GM18868 (cell line): Measurements from ENCODE around the gene PTH1R.
"Not testable (repeated sequence)": the region's sequence is repeated elsewhere in the genome, so short reads cannot be mapped to it uniquely, and the experiment has no call there.

Experiments used
- ATAC-seq: cut with Tn5 transposase; IDR thresholded peaks from one replicate; pipeline ENCODE4 v1.9.1; 2021; ENCODE audit warnings: mild to moderate bottlenecking, moderate library complexity; ENCODE audit not compliant: unreplicated experiment

Gene PTH1R

DNA sequence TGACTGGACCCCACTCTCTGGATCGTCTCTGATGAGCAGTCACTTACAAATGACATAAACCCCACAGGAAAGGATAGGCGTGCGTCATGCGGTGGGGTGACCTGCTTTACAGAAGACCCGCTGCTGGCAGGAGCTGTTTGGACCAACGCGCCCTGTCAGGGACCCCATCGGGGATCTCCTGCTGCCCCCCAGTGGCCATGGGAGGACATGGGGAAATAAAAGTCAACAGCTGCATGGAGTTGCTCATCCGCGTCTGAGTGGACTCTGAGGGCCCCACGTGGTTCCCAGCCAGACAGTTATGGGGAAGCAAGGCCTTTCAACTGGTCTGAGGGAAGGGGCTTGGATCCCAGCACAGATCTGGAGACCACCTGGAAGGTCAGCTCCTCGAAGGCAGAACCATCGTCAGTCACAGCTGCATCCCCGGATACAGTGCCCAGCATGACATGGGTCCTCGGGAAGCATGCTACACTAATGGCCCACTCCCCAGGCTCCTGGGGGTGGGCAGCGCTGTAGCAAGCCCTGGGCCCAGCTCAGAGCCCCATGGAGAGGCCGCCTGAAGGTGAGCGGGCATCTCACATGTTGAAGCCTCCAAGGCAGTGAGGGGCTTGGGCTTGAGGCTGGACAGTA lies 32.1 kb downstream of the PTH1R start:
- ATAC-seq = no peak

DNA sequence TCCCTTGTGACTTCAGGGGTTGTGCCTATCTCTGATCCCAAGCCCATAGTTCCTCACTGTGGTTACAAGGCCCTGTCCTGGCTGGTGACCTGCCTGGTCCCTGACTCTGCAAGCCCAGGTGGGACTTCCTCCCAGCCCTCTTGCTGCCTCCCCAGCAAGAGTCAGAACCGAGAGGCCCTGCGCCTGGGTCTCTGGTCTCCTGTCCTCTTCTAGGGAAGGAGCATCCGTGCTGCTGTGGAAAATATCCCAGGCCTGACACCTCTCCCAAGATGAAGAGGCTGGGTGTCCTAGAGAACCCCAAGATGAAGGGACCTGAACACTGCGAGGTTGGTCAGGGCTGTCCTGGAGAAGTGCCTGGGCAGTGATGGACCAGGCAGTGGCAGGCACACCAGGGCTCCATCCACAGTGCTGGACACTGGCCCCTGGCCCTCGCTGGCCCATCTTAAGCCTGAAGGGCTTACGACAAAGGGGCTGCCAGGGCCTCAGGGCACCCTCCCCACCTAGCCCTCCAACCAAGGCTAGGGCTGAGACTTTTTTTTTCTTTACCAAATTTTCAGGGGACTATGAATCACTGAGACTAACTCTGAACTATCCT lies 32.7 kb downstream of the PTH1R start:
- no peak for ATAC-seq

DNA sequence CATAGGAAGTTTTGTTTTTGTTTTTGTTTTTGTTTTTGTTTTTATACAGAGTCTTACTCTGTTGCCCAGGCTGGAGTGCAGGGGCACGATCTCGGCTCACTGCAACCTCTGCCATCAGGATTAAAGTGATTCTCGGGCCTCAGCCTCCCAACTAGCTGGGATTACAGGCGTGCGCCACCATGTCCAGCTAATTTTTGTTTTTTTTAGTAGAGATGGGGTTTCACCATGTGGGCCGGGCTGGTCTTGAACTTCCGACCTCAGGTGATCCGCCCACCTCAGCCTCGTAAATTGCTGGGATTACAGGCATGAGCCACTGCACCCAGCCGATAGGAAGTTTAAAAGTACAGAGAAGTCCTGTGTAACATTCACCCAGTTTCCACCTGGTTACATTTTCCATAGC lies 33.4 kb downstream of the PTH1R start:
- not testable (repeated sequence) for ATAC-seq

DNA sequence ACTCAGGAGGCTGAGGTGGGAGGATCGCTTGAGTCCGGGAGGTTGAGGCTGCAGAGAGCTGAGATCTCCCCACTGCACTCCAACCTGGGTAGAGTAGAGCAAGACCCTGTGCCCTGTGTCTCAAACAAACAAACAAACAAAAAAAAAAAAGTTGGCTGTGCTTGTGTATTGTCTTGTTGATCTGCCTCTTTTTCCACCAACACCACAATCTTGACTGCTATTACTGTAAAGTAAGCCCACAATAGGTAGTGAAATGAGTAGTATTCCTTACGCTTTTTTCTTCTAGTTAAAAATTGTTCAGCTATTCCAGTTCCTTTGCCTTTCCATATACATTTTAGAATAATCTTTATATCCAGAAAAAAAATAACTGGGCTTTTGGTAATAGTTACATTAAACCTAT lies 35.5 kb downstream of the PTH1R start:
- no peak for ATAC-seq

DNA sequence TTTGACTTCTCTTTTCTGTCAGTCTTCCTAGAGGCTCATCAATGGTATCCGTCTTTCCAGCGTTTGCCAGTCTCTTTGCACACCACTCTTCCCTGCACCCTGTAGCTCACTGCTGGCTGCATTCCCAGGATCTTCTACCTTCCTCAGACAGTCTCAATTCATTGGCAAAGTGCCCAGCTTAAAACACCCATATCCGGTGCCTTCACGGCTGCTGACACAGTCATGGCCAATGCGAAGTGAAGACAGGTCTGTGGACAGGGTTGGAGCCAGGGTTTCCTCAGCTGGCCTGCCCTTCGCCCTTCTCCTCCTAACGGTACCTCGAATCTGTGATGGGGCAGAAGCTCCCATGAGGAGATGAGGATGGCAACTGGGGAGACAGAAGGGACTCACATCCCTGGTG lies 36.1 kb downstream of the PTH1R start:
- ATAC-seq = no peak

DNA sequence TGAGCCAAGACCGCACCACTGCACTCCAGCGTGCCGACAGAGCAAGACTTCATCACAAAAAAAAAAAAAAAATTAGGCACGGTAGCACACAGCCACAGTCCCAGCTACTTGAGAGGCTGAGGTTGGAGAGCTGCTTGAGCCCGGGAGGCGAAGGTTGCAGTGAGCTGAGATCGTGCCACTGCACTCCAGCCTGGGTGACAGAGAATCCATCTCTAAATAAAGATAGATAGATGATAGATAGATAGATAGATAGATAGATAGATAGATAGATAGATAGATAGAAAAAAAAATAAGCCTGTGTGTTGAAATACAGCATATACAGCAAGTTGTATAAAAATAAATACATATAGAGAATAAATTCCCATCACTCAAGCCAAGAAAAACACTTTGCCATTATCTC lies 37.3 kb downstream of the PTH1R start:
- ATAC-seq = no peak

DNA sequence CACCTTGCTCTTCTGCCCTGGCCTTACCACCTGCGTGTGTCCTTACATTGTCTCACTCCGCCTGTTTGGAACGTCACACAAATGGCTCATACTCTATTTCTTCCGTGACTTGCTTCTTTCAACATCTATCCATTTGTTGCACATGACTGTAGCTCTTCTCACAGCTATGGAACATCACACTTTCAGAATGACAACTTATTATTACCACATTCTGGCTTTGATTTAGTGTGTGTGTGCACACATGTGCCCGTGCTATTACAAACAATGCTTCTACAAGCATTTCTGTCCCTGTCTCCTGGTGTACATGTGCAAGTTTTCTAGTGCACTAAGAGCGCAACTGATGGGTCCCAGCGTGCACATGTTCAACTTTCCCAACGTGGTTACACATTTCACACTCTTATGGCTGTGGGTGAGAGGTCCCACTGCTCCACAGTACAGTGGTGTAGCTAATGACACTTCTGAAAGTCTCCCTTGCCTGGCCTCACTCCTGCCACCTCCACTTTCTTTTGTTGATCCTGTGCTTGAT lies 37.8 kb downstream of the PTH1R start:
- ATAC-seq = no peak

DNA sequence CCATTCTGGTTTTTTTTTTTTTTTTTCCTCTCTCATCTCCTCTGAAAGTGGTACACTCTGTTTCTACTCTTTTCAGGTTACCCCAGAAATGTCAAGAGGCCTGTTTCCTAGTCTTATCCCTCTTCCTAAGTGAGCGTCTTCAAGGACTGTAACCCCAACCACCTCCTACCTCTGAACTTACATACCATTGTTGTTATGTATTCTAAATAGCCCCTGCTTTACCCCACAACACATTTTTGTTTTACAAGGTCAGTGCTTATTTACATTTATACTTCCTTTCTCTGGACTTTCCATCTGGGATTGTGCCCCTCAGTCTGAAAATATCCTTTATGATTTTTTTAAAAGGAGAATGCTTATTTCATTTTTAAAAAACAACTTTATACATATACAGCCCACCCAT lies 38.8 kb downstream of the PTH1R start:
- ATAC-seq = no peak

DNA sequence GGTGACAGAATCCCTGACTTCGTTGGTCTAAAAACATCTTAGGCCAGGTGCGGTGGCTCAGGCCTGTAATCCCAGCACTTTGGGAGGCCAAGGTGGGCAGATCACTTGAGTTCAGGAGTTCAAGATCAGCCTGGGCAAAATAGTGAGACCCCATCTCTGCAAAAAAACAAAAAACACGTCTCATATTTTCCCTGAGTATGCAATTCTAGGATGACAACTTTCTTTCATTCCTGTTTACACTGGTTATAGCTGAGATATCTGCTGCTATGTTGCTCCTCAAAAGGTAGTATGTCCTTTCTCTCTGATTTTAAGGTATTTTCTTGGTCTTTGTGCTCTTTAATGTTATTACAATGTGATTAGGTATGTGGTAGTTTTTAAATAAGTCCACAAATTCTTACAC lies 39.3 kb downstream of the PTH1R start:
- ATAC-seq = no peak

DNA sequence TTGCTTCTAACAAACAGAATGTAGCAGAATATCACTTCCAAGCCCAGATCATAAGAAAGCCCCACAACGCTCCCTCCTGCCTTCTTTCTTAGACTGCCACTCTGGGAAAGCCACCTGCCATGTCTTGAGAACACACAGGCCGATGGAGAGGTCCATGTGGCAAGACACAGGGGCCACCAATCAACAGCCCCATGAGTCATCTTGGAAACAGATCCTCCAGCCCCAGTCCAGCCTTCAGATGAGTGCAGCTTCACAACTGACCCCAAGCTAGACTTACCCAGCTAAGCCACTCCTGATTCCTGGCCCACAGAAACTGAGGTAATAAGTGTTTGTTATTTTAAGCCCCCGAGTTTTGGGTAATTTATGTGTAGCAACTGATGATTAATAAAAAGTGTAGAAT lies 39.7 kb downstream of the PTH1R start:
- ATAC-seq = no peak

DNA sequence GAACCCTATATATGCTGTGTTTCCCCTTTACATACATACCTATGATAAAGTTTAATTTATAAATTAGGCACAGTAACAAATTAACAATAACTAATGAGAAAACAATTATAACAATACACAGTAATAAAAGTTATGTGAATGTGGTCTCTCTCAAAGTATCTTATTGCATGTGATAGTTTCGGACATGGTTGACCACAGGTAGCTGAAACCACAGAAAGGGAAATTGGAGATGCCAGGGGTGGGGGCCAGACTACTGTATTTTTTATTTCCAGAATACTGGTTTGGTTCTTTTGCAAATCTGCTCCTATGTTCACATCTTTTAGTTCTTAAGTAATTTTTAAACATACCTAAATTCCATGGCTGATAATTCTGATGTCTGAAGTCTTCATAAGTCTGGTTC lies 40.7 kb downstream of the PTH1R start:
- no peak for ATAC-seq

DNA sequence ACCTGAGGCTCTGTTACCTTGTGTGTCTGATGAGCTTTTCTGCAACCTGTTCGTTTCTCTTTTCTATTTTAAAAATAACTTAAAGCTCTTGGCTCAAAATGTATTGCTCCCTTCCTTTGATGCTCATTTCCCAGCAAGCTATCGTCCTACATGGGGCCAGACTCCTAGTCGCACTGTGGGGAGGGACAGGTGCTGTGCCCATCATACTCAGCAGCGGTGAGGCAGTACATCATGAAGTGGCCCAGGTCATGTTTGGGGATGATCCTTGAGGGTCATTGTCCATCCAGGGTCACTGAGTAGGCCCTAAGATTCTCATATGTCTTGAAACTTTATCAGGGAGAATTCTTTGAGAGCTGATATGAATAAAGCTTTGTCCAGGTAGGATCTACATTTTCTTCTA lies 41.1 kb downstream of the PTH1R start:
- no peak for ATAC-seq

DNA sequence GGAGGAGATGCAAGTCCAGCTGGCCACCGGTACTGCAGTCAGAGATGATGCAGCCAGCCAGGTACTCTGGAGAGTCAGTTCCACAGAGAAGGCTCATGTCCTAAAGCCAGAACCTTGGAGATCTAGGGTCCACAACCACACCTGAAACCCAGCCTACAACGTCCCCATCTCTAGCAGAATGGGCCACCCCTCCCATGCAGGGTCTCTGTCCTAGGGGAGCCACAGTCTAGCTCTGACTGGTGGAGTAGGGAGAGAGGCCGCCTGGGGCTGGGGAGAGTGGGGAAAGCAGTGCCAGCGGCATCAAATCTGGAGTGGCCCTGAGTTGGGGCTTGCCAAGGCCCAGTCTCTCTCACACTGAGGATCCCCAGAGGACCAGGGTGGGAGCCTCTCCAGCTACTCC lies 43.5 kb downstream of the PTH1R start:
- no peak for ATAC-seq

DNA sequence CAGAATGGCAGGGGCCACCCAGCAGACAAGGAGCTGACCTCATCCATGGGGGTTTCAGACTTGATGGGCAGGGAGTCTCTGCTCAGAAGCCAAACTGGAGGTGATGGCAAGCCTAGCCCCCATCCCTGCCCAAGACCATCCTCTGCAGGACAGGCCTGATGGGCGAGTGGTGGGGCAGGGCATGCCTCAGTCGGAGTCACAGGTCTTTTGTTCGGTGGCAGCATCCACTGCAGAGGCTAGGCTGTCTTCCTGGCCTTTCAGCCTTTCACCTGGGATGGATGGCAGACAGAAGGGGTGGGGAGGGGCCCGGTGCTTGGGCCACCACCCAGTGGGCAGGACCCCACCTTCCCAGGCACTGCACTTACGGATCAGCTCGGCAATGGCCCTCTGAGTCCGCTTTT lies 44.4 kb downstream of the PTH1R start:
- no peak for ATAC-seq

DNA sequence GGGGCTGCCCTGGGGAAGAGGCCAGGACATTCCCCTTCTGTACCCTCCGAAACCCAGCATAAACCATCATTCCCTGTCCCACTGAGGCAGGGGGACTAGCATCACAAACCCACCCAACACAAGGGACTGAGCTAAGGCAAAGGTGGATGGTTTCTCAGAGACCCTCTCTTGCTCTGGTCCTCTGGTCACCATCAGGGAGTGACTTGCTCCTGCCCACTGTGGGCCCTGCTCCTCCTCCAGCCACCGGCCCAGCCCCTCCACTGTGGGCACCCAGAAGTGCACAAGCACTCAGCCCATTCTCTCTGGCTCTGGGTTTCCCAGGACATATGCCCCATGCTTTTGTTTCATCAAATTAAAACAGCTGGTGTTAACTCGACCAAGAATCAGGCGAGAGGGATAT lies 44.9 kb downstream of the PTH1R start:
- ATAC-seq = no peak

DNA sequence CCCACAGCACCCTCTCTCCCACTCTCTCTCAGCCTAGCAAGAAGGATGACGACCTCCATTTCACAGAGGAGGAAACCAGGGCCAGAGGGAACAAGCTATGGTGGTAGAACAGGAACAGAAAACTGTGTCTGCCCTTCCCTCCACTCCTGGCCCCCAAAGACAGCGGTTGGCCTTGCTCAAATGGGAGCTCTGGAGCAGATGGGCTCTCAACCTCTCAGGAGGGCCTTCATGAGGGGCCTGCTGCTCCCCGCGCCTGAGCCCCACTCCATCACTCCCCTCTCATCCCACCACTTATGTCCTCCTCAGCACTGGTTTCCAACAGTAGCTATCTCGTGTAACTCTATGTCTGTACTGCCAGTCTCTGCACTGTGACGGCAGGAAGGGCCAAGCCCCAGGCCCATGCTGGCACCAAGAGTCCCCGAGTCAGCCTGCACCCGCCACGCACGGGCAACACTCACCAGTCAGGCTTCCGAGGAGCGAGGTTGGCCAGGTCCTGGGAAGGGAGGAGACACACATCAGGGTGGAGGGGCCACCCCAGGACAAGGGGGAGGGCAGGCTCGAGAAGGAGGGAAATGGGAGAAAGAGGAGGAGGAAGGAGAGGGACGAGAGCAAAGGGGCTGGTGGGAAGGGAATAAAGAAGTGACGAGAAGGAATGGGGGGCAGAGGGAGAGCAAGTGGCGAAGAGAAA lies 45.5 kb downstream of the PTH1R start:
- ATAC-seq = no peak

DNA sequence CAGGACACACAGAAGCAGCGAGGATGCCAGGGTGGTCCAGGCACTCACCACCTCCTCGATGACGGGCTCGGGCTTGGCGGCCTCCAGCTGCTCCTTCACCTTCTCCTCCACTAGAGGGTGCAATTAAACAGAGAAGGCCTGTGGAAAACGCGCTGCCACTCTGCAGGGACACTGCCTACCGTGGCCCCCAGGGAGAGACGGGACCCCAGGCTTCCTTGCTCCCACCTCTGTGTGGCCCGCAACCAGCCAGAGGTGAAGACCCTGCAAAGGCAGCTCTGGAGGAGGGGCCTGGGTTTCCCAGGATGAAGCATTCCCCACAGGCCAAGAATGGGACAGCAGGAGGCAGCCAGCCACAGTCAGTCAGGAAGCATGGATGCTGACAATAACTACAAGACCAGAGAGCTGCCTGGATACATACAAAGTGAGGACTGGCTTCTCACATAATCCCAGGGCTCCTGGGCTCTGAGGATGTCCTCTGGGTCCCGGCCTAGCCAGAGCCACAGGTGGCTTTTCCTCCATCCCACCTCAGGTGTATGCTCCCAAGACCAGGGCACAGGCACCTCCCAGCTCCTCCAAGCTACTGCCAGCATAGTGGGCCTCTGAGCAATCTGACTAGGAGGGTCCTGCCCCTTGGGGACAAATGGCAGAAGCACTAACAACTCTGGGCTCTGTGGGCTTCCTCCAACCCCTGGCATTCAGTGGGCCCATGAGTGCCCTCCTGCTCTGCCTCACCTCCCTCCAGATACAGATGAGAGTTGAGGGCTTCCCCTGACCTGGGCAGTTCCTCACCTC lies 46.2 kb downstream of the PTH1R start:
- no peak for ATAC-seq

DNA sequence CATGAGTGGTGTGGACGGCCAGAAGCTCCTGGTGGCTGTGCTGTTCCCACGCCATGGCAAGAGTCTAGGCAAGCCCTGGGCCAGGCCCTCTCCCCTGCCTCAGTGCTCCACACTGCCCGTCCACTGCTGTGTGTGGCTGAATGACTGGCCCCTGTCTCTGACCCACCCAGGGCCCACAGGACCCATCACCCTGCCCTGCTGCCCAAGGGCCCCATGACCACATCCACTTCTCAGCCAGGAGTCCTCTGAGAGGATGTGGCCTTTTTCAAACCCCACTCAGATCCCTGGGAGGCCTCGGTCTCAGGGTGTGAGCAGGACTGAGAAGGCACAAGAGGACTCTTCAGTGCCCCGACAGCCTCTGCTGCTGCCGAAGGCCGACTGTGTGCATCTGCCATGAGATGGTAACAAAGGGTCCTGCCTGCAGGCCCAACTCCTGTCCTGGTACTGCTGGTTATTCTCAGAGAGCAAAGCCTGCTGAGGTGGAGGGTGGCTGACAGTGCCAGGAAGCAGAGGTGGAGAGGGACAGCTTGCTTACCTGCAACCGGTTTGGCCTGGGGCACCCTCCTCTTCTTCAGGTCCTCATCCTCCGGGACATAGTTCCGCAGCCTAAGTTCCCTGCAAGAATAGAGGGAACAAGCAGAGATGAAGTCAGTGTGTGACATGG lies 47.5 kb downstream of the PTH1R start:
- no peak for ATAC-seq

DNA sequence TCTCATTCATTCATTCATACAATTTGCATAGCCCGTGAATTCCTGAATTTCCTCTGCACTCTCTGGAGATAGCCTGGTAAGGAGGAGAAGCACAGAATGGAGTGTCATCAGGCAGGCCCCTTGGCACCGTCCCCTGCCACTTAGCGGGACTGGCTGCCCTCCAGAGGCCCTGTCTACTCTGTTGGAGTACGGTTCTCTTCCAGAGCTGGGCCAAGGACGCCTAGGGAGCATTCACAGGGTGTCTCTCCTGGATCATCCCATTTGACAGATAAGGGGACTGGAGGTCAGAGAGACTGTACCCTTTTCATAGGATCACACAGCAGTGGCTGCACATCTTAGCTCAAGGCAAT lies 48.0 kb downstream of the PTH1R start:
- ATAC-seq = no peak

DNA sequence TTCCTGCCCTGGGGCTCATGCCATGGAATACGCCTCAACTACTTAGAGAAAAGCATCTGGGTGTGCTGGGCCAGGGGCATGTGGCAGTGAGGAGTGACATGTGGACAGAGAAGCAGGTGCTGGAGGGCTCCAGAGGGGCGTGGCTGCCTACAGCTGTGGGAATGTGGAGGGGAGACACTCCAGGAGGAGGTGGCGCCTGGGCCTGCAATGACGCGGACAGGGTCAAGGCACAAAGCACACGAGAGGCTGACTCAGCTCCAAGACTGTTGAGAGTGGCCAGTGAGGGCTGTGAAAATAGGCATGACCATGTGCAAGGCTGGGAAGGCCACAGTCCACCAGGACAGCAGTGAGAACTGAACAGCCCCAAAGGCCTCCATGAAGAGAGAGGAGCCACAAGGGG lies 48.5 kb downstream of the PTH1R start:
- ATAC-seq = no peak

DNA sequence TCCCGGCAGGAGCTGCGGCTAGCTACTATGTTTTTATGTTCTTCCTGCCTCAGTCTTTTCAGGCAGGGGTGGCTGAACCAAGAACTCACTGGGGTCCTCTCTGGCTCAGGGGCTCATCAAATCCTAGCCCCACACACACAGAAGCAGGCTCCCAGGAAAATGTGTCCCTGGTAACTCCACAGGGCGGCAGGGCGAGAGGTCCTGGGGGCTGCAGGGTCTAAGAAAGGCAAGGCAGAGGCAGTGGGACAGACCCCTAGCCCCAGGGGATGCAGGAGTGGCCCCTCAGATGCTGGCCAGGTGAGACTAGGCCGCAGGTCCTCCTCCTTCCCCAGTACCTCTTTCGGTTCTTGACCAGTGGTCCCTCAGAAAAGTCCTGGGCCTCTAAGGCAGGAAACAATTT lies 48.9 kb downstream of the PTH1R start:
- ATAC-seq = no peak
